SW480 (cell line): ENCODE data around the gene IL36RN.

Source experiments
- DNase-seq: peaks from one replicate; pipeline ENCODE4 v3.0.0-alpha.2; 2016; ENCODE audit warnings: low spot score

Gene IL36RN

GRCh38 chr2:113102133-113102532 is 43.1 kb downstream of the IL36RN start:
- no peak for DNase-seq

- DNase-seq = no peak
Observed at GRCh38 chr2:113103277-113103676, 44.3 kb downstream of the IL36RN start.

GRCh38 chr2:113104054-113104611 is 45.1 kb downstream of the IL36RN start:
- DNase-seq = no peak

- DNase-seq = no peak
Observed at GRCh38 chr2:113105047-113105785, 46.2 kb downstream of the IL36RN start.

- no peak for DNase-seq
Observed at GRCh38 chr2:113111121-113111520, 52.1 kb downstream of the IL36RN start.

- no peak for DNase-seq
Observed at GRCh38 chr2:113111823-113112287, 52.9 kb downstream of the IL36RN start.

- DNase-seq = no peak
Observed at GRCh38 chr2:113112441-113112840, 53.4 kb downstream of the IL36RN start.

GRCh38 chr2:113112871-113113270 is 53.9 kb downstream of the IL36RN start:
- no peak for DNase-seq

- DNase-seq = no peak
Observed at GRCh38 chr2:113113807-113114206, 54.8 kb downstream of the IL36RN start.
